Keratinocyte (primary cell): ENCODE measurements around the gene ALK.

ENCODE experiments used
- EZH2 ChIP-seq: IDR thresholded peaks from one replicate; pipeline ENCODE4 v1.6.1; 2012; ENCODE audit warnings: inconsistent platforms, mild to moderate bottlenecking, low read length, moderate library complexity
- TF ChIP-seq, protein P1 (sequence below), 3 experiments: IDR thresholded peaks in 1 of 3; conservative IDR thresholded peaks in 1 of 3; optimal IDR thresholded peaks in 1 of 3; 2 replicates in 2 of 3; 3 replicates in 1 of 3; pipeline versions ENCODE3 to v1.5.1; 2011; ENCODE audit warnings: low read length in 3 of 3, mild to moderate bottlenecking in 3 of 3, moderate library complexity in 2 of 3, control low read depth in 1 of 3, inconsistent platforms in 1 of 3; ENCODE audit not compliant: insufficient read depth in 2 of 3; ENCODE audit errors: extremely low read depth in 1 of 3

DNA sequence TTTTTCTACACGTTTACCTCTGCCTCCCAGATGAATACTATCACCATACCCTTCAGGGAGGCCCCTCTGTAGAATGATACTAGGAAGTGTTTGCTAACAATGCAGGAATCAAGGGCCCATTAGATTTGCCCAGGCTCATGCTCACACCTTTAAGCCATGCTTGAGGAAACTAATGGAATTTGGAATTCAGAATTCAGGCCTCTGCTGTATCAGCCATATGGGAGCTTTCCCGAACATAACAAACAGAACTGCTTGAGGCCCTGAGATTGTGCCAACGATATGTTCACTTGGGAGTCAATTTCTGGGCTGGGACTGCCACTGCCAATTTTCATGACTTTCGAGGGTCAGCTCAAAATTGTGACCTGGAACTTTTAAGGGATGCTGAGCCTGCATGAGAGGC, 523.7 kb downstream of the ALK start:
- TF ChIP-seq, protein P1, sequence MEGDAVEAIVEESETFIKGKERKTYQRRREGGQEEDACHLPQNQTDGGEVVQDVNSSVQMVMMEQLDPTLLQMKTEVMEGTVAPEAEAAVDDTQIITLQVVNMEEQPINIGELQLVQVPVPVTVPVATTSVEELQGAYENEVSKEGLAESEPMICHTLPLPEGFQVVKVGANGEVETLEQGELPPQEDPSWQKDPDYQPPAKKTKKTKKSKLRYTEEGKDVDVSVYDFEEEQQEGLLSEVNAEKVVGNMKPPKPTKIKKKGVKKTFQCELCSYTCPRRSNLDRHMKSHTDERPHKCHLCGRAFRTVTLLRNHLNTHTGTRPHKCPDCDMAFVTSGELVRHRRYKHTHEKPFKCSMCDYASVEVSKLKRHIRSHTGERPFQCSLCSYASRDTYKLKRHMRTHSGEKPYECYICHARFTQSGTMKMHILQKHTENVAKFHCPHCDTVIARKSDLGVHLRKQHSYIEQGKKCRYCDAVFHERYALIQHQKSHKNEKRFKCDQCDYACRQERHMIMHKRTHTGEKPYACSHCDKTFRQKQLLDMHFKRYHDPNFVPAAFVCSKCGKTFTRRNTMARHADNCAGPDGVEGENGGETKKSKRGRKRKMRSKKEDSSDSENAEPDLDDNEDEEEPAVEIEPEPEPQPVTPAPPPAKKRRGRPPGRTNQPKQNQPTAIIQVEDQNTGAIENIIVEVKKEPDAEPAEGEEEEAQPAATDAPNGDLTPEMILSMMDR (optimal IDR thresholded peaks at IDR 0.05 in 1 of 3, IDR thresholded peaks at IDR 0.05 in 1 of 3, conservative IDR thresholded peaks at IDR 0.05 in 1 of 3; ENCODE audit: extremely low read depth in 1 of 3, insufficient read depth in 2 of 3, low read length in 3 of 3), result no peak
- TF ChIP-seq EZH2, result no peak
